ENCODE data around the gene EEF2K.
"Not testable (repeated sequence)": the region's sequence is repeated elsewhere in the genome, so short reads cannot be mapped to it uniquely, and the experiment has no call there.

Gene EEF2K

DNA sequence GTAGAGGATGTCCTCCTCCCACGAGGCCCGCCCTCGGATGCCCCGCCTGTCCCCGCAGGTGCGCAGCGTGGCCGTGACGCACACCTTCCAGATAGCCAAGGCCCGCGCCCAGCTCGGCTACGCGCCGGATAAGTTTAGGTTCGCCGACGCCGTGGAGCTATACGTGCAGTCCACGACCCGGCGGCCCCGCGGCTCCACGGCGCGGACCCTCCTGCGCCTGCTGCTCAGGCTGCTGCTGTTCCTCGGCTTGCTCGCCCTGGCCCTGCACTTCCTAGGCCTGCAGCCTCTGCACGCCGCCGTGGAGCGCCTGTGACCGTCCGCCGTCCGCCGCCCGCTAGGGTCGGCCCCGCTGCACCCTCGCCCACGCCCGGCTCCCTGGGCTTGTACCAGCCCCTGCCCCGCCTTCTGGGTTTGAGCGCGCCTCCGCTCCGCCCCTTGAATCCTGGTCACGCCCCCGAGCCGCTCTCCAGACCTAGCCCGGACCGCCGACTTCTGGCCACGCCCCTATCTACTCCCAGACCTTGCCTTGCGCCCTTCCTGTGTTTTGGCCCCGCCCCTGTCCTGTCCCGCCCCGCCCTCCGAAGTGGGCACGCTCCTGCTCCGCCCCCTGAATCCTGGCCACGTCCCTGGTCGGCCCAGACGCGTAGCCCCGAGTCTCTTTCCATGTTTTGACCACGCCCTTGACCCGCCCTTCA, 15.8 kb upstream of the EEF2K start:
- H3K27ac ChIP-seq (ENCODE audit: low read depth, low read length), result no peak overlapping the region
- peaks cover 9% of the 10 kb centered on the region; the same call in 1 of the 2 replicates for H3K27me3 ChIP-seq (ENCODE audit: control insufficient read depth, insufficient read depth, low read length)
- no peaks in the 10 kb centered on the region for H3K9me3 ChIP-seq (ENCODE audit: control insufficient read depth, insufficient read depth, low read length)
- peak overlapping the region; percentile 81 for H3K4me3 ChIP-seq (ENCODE audit: low read depth, low read length)
- peaks cover 24% of the 10 kb centered on the region for H3K4me1 ChIP-seq (ENCODE audit: control insufficient read depth, insufficient read depth, low read length)
- H3K9ac ChIP-seq (ENCODE audit: low read depth, low read length), result no peak overlapping the region; the same call in 1 of the 2 replicates
- H3K36me3 ChIP-seq (ENCODE audit: control insufficient read depth, insufficient read depth, low read length), result no peaks in the 10 kb centered on the region

DNA sequence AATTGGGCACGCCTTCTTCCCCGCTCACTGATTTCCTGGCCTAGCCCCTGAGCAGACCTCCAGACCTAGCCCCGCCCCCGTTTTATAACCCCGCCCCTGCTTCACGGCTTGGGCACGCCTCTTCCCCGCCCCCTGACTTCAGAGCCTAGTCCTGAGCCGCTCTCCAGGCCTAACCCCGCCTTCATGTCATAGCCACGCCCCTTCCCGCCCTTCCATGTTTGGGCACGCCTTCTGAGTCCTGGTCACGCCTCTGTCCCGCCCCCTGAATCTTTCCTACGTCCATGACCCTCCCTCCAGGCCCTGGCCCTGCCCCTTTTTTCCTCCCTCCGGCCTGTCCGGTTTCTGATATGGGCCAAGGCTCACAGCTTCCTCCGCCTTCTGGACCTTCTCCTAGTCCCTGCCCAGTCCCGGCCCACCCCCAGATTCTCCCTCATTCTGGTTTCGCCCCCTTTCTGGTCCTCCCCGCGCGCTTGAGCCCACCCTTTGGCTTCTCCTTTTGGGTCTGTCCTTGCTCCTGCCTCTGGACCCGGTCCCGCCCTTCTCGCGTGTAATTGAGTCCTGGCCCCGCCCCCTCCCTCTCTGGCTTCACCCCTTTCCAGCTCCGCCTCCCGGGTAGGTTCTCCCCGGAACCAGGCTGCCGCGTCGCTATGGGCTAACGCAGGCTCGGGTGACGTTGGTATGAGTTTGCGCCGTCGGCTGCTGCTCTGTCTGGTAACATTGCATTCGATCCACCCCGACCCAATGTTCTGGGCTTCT, 15.1 kb upstream of the EEF2K start:
- Histone ChIP-seq H3K9ac (ENCODE audit: low read depth, low read length) (0 out of 2 replicates have a peak overlapping the region, but pooled peaks have one; percentile 33), H3K4me1 (ENCODE audit: control insufficient read depth, insufficient read depth, low read length) (peaks cover 26% of the 10 kb centered on the region), H3K4me3 (ENCODE audit: low read depth, low read length) (peak overlapping the region; percentile 82), H3K9me3 (ENCODE audit: control insufficient read depth, insufficient read depth, low read length) (no peaks in the 10 kb centered on the region), H3K27me3 (ENCODE audit: control insufficient read depth, insufficient read depth, low read length) (peaks cover 9% of the 10 kb centered on the region; the same call in 1 of the 2 replicates), H3K36me3 (ENCODE audit: control insufficient read depth, insufficient read depth, low read length) (no peaks in the 10 kb centered on the region), H3K27ac (ENCODE audit: low read depth, low read length) (peak overlapping the region; percentile 82)

DNA sequence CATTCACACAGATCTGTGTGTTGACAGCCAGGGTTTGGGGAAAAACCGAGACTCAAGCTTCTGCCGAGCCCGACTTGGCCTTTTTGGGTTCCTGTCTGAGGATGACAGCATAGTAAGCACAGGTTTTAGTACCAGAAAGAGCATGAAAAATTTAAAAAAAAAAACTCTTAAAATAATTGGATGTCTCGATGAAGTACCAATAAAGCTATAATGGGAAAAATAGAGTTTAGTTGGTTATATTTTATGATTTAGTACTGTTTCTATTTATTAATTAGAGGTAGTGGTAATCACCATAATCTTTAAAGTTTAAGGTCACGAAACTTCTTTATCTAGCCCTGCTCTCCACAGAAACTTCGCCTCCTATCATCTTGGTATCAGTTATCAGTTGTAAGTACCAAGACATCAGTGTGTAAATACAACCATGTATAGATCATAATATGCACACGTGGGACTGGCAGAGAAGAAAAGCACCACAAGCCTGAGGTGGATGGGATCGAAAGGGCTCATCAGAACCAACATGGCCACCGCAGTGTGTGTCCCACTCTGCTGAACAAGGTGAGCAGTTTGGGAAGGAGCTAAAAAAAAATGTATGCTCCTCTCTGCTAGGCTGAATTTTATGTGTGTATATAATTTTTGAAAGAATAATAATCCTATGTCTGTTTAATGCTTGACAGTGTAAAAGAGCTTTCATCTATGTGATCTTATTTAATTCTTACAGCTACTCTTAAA, 14.4 kb upstream of the EEF2K start:
- peak overlapping the region; percentile 82 for H3K27ac ChIP-seq (ENCODE audit: low read depth, low read length)
- peaks cover 9% of the 10 kb centered on the region; the same call in 1 of the 2 replicates for H3K27me3 ChIP-seq (ENCODE audit: control insufficient read depth, insufficient read depth, low read length)
- H3K4me3 ChIP-seq (ENCODE audit: low read depth, low read length), result peak overlapping the region; percentile 82
- H3K4me1 ChIP-seq (ENCODE audit: control insufficient read depth, insufficient read depth, low read length), result peaks cover 26% of the 10 kb centered on the region
- no peaks in the 10 kb centered on the region for H3K36me3 ChIP-seq (ENCODE audit: control insufficient read depth, insufficient read depth, low read length)
- no peaks in the 10 kb centered on the region for H3K9me3 ChIP-seq (ENCODE audit: control insufficient read depth, insufficient read depth, low read length)
- H3K9ac ChIP-seq (ENCODE audit: low read depth, low read length), result no peak overlapping the region

DNA sequence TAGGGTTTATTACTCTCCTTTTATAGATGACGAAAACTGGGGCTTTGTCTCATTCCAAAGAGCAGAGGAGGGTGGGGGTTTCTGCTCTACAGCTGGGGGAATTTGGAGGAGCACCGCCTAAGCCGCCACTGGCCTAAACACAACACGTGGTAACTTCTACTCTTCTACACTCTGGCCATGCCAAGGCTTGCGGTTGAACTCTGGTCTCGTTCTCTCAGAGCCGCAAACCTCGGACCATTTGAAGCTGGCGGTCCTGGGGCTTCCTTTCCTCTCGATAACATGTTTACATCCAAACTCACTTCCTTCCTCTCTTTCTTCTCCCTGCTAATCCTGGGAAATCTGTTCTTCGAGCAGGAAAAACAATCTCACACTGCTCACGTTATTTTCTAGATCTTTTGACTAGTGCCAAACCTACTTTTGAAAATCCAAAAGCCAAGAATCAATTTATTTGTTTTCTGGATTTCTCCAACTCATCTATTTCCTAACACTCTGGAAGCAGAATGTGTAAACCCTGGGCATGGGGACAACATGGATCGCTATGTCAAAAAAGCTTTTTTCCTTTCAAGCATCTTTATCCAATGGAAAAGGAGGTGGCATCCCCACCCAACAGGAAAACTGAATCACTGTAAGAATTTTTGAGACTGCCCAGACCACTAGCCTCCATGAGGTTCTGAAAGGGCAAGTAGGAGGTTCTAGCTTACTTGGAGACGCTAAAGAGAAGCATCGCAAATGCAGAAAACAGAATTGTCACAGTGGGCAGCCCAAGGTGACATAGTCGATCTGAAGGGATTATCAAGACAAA, 13.6 kb upstream of the EEF2K start:
- H3K4me3 ChIP-seq (ENCODE audit: low read depth, low read length), result peak overlapping the region; percentile 82; the same call in 1 of the 2 replicates
- H3K9me3 ChIP-seq (ENCODE audit: control insufficient read depth, insufficient read depth, low read length), result no peaks in the 10 kb centered on the region
- peaks cover 26% of the 10 kb centered on the region for H3K4me1 ChIP-seq (ENCODE audit: control insufficient read depth, insufficient read depth, low read length)
- no peaks in the 10 kb centered on the region for H3K36me3 ChIP-seq (ENCODE audit: control insufficient read depth, insufficient read depth, low read length)
- peaks cover 9% of the 10 kb centered on the region; the same call in 1 of the 2 replicates for H3K27me3 ChIP-seq (ENCODE audit: control insufficient read depth, insufficient read depth, low read length)
- no peak overlapping the region for H3K27ac ChIP-seq (ENCODE audit: low read depth, low read length)
- H3K9ac ChIP-seq (ENCODE audit: low read depth, low read length), result no peak overlapping the region

DNA sequence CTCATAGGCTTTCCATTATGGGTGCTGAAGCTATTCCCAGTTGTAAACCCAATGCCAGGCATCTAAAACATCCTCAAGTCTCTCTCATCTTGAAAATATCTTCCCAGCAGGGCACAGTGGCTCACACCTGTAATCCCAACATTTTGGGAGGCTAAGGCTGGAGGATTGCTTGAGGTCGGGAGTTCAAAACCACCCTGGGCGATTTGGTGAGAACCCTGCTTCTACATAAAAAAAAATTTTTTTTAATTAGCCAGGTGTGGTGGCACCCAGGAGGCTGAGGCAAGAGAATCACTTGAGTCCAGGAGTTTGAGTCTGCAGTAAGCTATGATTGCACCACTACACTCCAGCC, 13.0 kb upstream of the EEF2K start:
- Histone ChIP-seq H3K27ac (ENCODE audit: low read depth, low read length) (no peak overlapping the region), H3K4me3 (ENCODE audit: low read depth, low read length) (no peak overlapping the region), H3K4me1 (ENCODE audit: control insufficient read depth, insufficient read depth, low read length) (peaks cover 26% of the 10 kb centered on the region), H3K9ac (ENCODE audit: low read depth, low read length) (no peak overlapping the region), H3K27me3 (ENCODE audit: control insufficient read depth, insufficient read depth, low read length) (peaks cover 9% of the 10 kb centered on the region; the same call in 1 of the 2 replicates), H3K9me3 (ENCODE audit: control insufficient read depth, insufficient read depth, low read length) (no peaks in the 10 kb centered on the region), H3K36me3 (ENCODE audit: control insufficient read depth, insufficient read depth, low read length) (no peaks in the 10 kb centered on the region)

DNA sequence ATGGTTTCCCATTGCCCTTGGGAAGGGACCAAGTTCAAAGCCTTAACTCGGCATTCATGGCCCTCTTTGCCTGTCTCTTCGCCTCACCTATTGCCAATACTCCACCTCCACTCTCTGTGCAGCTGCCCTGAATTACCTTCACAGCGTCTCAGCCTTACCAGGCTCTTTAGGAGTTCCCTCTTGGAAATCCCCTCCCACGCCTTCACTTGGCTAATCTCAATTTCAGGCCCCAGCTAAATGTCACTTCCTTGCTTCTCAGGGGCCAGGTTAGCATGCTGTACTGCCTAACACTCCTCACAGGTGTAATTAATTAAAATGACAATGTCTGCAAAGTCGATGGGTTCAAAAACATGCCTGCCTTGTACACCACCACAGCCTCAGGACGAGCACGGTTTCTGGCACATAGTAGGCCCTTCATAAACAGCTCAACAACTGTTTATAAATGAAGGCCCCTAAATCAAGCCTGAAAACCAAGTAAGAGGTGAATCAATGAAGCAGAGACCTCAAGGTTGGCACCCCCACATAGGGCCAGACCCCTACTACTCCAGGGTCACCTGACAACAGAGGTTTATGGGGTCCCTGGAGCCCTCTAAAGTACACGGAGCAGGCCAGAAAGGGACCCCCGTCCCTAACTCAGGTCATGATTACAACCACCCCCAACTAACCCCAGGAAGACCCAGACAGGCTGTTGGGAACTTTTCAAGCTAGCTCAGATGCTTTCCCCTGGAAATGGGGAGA, 11.2 kb upstream of the EEF2K start:
- Histone ChIP-seq H3K27ac (ENCODE audit: low read depth, low read length) (no peak overlapping the region), H3K4me3 (ENCODE audit: low read depth, low read length) (peak overlapping the region; percentile 86; the same call in 1 of the 2 replicates)

DNA sequence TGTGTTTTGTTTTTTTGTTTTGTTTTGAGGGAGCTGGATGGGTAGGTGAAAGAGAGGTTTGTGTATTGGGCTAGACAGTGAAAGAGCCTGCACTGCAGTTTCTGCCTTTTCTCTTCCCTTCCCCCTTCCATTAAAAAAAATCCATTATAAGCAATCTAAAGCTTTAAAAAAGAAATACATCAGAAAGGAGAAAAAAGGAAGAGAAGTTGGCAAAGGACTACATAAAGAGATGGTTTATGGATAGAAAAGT, 10.7 kb upstream of the EEF2K start:
- peak overlapping the region; percentile 86 for H3K4me3 ChIP-seq (ENCODE audit: low read depth, low read length)
- H3K27ac ChIP-seq (ENCODE audit: low read depth, low read length), result no peak overlapping the region

More for the DNA sequence above, 11.2 kb upstream of the EEF2K start:
- no peaks in the 10 kb centered on the region for H3K36me3 ChIP-seq (ENCODE audit: control insufficient read depth, insufficient read depth, low read length)
- H3K27me3 ChIP-seq (ENCODE audit: control insufficient read depth, insufficient read depth, low read length), result 0 out of 2 replicates have a peak, but pooled peaks cover under 1% of the 10 kb centered on the region
- no peaks in the 10 kb centered on the region for H3K9me3 ChIP-seq (ENCODE audit: control insufficient read depth, insufficient read depth, low read length)
- no peak overlapping the region for H3K9ac ChIP-seq (ENCODE audit: low read depth, low read length)
- H3K4me1 ChIP-seq (ENCODE audit: control insufficient read depth, insufficient read depth, low read length), result peaks cover 19% of the 10 kb centered on the region

DNA sequence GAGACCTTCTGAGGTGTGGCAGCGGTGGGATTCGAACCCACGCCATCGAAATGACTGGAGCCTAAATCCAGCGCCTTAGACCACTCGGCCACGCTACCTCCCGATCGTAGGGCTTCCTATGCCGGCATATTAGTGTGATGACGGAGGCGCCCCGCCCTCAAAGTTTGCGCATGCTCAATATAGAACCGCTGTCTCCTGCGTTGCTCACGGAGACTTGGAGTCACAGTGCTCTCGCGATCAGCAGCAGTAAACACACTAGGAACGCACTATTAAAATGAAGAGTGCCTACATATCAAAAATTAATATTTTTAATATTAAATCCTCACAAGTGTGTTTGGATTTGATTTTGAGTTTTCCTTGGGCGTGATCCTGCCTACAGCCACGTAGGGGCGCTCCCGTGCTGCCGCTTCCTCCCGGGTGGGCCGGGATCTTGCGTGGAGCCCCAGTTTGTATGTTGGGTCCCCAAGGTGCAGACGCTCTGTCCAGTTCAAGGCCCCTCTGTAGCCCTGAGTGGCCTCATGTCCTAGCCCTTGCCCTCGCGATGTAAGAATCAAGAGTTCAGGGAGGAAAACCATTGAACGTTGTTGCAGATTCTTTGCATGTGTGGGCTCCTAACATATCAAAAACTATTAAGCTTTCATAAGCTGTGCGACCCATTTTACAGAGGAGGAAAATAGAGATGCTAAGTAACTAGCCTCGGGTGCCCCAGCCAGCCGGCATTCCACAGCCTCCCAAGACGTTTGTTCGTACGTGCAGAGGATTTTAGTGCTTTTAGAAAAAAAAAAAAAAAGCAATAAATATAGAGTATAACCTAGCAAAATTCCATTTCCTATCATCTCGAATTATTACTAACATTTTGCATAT, 10.2 kb upstream of the EEF2K start:
- Histone ChIP-seq H3K27ac (ENCODE audit: low read depth, low read length) (no peak overlapping the region), H3K27me3 (ENCODE audit: control insufficient read depth, insufficient read depth, low read length) (no peaks in the 10 kb centered on the region), H3K36me3 (ENCODE audit: control insufficient read depth, insufficient read depth, low read length) (no peaks in the 10 kb centered on the region), H3K9me3 (ENCODE audit: control insufficient read depth, insufficient read depth, low read length) (no peaks in the 10 kb centered on the region), H3K4me1 (ENCODE audit: control insufficient read depth, insufficient read depth, low read length) (peaks cover 19% of the 10 kb centered on the region), H3K4me3 (ENCODE audit: low read depth, low read length) (peak overlapping the region; percentile 86), H3K9ac (ENCODE audit: low read depth, low read length) (peak overlapping the region; percentile 15)

More for the DNA sequence above, 10.7 kb upstream of the EEF2K start:
- no peak overlapping the region for H3K9ac ChIP-seq (ENCODE audit: low read depth, low read length)
- H3K36me3 ChIP-seq (ENCODE audit: control insufficient read depth, insufficient read depth, low read length), result no peaks in the 10 kb centered on the region
- H3K27me3 ChIP-seq (ENCODE audit: control insufficient read depth, insufficient read depth, low read length), result no peaks in the 10 kb centered on the region
- H3K4me1 ChIP-seq (ENCODE audit: control insufficient read depth, insufficient read depth, low read length), result peaks cover 19% of the 10 kb centered on the region
- no peaks in the 10 kb centered on the region for H3K9me3 ChIP-seq (ENCODE audit: control insufficient read depth, insufficient read depth, low read length)

DNA sequence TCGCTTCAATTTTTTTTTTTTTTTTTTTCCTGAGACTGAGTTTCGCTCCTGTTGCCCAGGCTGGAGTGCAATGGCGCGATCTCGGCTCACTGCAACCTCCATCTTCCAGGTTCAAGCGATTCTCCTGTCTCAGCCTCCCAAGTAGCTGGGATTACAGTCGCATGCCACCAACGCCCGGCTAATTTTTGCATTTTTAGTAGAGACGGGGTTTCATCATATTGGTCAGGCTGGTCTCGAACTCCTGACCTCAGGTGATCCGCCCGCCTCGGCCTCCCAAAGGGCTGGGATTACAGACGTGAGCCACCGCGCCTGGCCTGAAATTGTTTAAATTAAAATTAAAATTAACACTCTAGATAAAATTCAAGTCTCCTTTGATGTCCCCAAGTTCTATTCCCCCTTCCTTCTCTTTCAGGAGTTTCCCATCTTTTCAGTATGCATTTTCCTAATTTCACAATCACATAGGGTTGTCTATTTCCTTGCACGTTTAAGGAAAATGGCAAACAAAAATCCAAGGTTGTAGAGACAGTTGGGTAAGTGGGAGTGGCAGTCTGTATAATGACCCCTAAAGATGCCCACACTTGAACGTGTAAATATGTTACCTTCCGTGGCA, 9.4 kb upstream of the EEF2K start:
- H3K9me3 ChIP-seq (ENCODE audit: control insufficient read depth, insufficient read depth, low read length); H3K27me3 ChIP-seq (ENCODE audit: control insufficient read depth, insufficient read depth, low read length); H3K36me3 ChIP-seq (ENCODE audit: control insufficient read depth, insufficient read depth, low read length); H3K9ac ChIP-seq (ENCODE audit: low read depth, low read length); H3K27ac ChIP-seq (ENCODE audit: low read depth, low read length): not testable (repeated sequence)
- peak overlapping the region; percentile 86; the same call in 1 of the 2 replicates for H3K4me3 ChIP-seq (ENCODE audit: low read depth, low read length)
- H3K4me1 ChIP-seq (ENCODE audit: control insufficient read depth, insufficient read depth, low read length), result peaks cover 18% of the 10 kb centered on the region

Measured in HUES48 (cell line).